ENCODE measurements around the gene CAST. TPM values are rescaled to one million over a fixed set of nuclear protein-coding genes. Genes with fewer than 3 reads are reported as not detected.

CAST gene
- total RNA-seq, 2 donors from 2014 or later, result 251 to 256 TPM

DNA sequence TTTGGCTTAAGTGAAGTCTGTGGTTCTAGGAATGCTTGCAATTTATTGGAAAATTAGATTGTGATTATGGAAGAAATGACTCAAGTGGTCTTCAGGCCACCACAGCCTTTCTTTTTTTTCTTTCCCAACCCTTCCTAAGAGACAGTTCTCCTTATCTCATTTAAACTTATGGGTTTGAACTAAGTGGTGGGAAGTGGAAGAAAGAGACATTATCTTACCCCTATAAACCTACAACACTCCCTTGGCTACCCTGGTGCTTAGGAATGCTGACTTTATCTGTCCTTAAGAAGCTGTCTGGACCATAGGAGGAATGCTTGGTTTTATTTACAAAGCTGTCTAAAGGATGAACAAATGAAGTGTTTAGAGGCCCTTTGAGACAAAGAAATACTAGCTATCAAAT lies 150.7 kb downstream of the CAST start:
- intact Hi-C loops (cut with DNase I), result no loop called here
- no peaks in the 10 kb centered on the region for H3K36me3 ChIP-seq

DNA sequence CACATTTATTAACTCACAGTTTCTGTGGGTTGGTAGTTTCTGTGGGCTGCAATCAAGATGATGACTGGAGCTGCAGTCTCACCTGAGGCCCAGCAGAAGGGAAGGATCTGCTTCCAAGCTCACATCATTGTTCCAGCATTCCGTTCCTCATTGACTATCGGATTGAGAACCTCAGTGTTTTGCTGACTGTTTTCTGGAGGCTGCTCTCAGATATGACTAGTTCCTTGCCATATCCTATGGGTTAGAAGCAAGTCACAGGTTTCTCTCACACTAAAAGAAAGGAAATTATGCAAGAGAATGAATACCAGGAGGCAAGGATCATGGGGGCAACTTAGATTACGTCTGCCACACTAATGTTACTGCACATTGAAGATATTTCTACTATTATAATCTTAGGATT lies 151.9 kb downstream of the CAST start:
- intact Hi-C loops (cut with DNase I), result no loop called here

More for the DNA sequence above, 150.7 kb downstream of the CAST start:
- TF ChIP-seq POLR2A (IDR thresholded peaks at IDR 0.05), result no peak
- TF ChIP-seq, protein P1, sequence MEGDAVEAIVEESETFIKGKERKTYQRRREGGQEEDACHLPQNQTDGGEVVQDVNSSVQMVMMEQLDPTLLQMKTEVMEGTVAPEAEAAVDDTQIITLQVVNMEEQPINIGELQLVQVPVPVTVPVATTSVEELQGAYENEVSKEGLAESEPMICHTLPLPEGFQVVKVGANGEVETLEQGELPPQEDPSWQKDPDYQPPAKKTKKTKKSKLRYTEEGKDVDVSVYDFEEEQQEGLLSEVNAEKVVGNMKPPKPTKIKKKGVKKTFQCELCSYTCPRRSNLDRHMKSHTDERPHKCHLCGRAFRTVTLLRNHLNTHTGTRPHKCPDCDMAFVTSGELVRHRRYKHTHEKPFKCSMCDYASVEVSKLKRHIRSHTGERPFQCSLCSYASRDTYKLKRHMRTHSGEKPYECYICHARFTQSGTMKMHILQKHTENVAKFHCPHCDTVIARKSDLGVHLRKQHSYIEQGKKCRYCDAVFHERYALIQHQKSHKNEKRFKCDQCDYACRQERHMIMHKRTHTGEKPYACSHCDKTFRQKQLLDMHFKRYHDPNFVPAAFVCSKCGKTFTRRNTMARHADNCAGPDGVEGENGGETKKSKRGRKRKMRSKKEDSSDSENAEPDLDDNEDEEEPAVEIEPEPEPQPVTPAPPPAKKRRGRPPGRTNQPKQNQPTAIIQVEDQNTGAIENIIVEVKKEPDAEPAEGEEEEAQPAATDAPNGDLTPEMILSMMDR (IDR thresholded peaks at IDR 0.05), result no peak
- no peak for TF ChIP-seq POLR2AphosphoS5 (IDR thresholded peaks at IDR 0.05)
- Histone ChIP-seq H3K27ac (no peak overlapping the region), H3K9me3 (no peaks in the 10 kb centered on the region), H3K4me1 (replicated peaks) (no peaks in the 10 kb centered on the region), H3K27me3 (replicated peaks; ENCODE audit: insufficient read depth) (no peaks in the 10 kb centered on the region), H3K4me3 (no peak overlapping the region)
- DNase-seq (ENCODE audit: low spot score), result no peak

DNA sequence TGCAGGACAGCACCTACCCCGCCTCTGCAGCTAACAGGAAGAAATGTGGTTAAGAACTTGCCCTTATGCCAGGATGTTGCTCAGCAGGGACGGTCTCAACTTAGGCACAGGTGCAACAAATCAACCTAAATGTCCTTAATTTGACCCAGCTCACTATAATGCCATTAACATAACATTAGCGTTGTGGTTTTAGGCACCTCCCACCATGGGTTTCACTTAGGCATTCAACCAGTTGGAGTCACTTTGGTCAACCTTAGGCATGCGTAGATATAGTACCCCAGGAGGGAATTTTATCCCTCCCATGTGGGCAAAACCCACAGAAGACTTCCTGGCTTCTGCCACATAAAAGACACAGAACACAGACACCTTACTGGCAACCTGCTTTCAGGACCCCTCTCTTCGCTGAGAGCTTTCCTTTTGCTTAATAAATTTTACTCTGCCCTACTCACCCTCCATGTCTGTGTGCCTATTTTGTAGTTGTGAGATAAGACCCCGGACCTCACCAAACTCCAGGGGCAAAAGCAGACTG lies 154.3 kb downstream of the CAST start:
- no peaks in the 10 kb centered on the region for H3K9me3 ChIP-seq
- no peaks in the 10 kb centered on the region for H3K4me1 ChIP-seq (replicated peaks)
- no peaks in the 10 kb centered on the region for H3K27me3 ChIP-seq (replicated peaks; ENCODE audit: insufficient read depth)
- TF ChIP-seq, protein P1 (IDR thresholded peaks at IDR 0.05), result no peak
- TF ChIP-seq POLR2AphosphoS5 (IDR thresholded peaks at IDR 0.05) (no peak), POLR2A (IDR thresholded peaks at IDR 0.05) (no peak)
- intact Hi-C loops (cut with DNase I), result no loop called here
- WGBS, result 76% methylated on average over 6 of the region's 6 CpGs
- no peak overlapping the region for H3K27ac ChIP-seq
- H3K36me3 ChIP-seq, result no peaks in the 10 kb centered on the region
- DNase-seq (ENCODE audit: low spot score), result no peak
- H3K4me3 ChIP-seq, result no peak overlapping the region

More for the DNA sequence above, 151.9 kb downstream of the CAST start:
- no peak for DNase-seq (ENCODE audit: low spot score)
- Histone ChIP-seq H3K9me3 (no peaks in the 10 kb centered on the region), H3K4me3 (no peak overlapping the region), H3K36me3 (no peaks in the 10 kb centered on the region), H3K27ac (no peak overlapping the region), H3K4me1 (replicated peaks) (no peaks in the 10 kb centered on the region), H3K27me3 (replicated peaks; ENCODE audit: insufficient read depth) (no peaks in the 10 kb centered on the region)
- WGBS, result 85% methylated on average over 3 of the region's 3 CpGs
- TF ChIP-seq POLR2A (IDR thresholded peaks at IDR 0.05), result no peak
- TF ChIP-seq POLR2AphosphoS5 (IDR thresholded peaks at IDR 0.05), result no peak
- TF ChIP-seq, protein P1 (IDR thresholded peaks at IDR 0.05), result no peak

DNA sequence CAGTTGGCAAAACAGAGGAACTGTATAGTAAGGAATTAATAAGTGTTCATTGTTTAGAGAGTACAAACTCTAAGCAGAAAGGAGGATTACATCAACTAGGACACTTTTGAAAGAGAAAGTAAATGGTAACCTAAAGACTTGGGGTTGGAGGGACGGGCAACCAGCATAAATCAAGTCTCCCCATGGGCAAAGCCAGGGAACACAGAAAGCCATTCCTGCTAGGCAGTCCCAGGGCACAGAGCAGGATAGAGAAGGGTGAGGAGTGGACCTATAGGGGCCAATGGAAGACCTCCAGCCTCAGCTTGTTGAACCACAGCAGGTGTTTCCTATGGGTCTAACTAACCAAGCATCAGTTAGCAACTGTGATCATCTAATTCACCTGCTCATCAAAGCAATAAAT lies 154.8 kb downstream of the CAST start:
- H3K27ac ChIP-seq, result no peak overlapping the region
- H3K4me1 ChIP-seq (replicated peaks), result no peaks in the 10 kb centered on the region
- TF ChIP-seq, protein P1 (IDR thresholded peaks at IDR 0.05), result no peak
- TF ChIP-seq POLR2AphosphoS5 (IDR thresholded peaks at IDR 0.05) (no peak), POLR2A (IDR thresholded peaks at IDR 0.05) (no peak)
- H3K9me3 ChIP-seq, result no peaks in the 10 kb centered on the region
- no peak overlapping the region for H3K4me3 ChIP-seq
- 80% methylated on average over 1 of the region's 1 CpG for WGBS
- intact Hi-C loops (cut with DNase I), result no loop called here
- no peak for DNase-seq (ENCODE audit: low spot score)
- H3K36me3 ChIP-seq, result no peaks in the 10 kb centered on the region
- no peaks in the 10 kb centered on the region for H3K27me3 ChIP-seq (replicated peaks; ENCODE audit: insufficient read depth)

DNA sequence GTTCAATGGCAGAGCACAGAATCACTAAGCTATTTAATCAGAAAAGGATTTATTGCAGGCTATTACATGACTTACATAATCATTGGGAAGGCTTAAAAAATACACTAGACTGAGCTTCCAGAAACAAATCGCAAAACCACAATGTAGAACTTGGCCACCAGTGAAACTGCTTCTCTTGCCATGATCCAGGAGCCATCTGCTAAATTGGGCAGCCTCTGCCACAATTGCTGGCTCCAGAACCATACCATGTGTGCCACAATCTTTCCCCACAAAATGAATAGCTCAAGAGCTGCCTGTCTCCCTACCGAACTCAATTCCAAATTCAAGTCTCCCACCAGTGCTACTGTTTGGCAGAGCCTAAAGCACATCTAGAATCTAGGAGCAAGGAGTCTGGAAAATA lies 155.3 kb downstream of the CAST start:
- 32% methylated on average over 2 of the region's 2 CpGs for WGBS

More for the DNA sequence above, 155.3 kb downstream of the CAST start:
- intact Hi-C loops (cut with DNase I), result no loop called here
- Histone ChIP-seq H3K9me3 (no peaks in the 10 kb centered on the region), H3K36me3 (no peaks in the 10 kb centered on the region), H3K4me3 (no peak overlapping the region), H3K27ac (no peak overlapping the region), H3K27me3 (replicated peaks; ENCODE audit: insufficient read depth) (no peaks in the 10 kb centered on the region), H3K4me1 (replicated peaks) (no peaks in the 10 kb centered on the region)
- TF ChIP-seq, protein P1 (IDR thresholded peaks at IDR 0.05), result no peak
- TF ChIP-seq POLR2AphosphoS5 (IDR thresholded peaks at IDR 0.05), result no peak
- TF ChIP-seq POLR2A (IDR thresholded peaks at IDR 0.05), result no peak
- DNase-seq (ENCODE audit: low spot score), result no peak
